Body of pancreas (tissue), 4 donors: ENCODE data around the gene CRIM1. TPM values are rescaled to one million over a fixed set of nuclear protein-coding genes. Genes with fewer than 3 reads are reported as not detected.

Source experiments
- ATAC-seq: fragments of 150-250 bp; one replicate; pipeline ENCODE4 v1.9.1; 2016
- DNase-seq, 4 donors: peaks; one replicate each; pipeline ENCODE4 v3.0.0-alpha.2; 2019
- H3K27ac ChIP-seq, 4 donors: fragments of 200-600 bp; sonication (generic); 1 replicate in 3 of 4; 2 replicates in 1 of 4; pipeline versions ENCODE4 v1.5.1 to v1.6.1; 2016 to 2019; ENCODE audit warnings: mild to moderate bottlenecking in 1 of 4, mixed read lengths in 1 of 4, moderate library complexity in 1 of 4
- H3K27me3 ChIP-seq, 2 donors: fragments of 200-600 bp; sonication (generic); one replicate each; pipeline ENCODE4 v1.6.0; 2016; ENCODE audit warnings: mild to moderate bottlenecking in 1 of 2
- H3K36me3 ChIP-seq, 2 donors: fragments of 200-600 bp; sonication (generic); replicated peaks in 1 of 2; 2 replicates each; pipeline ENCODE4 v1.5.1; 2016; ENCODE audit warnings: low read depth in 2 of 2; ENCODE audit not compliant: insufficient read depth in 1 of 2
- H3K4me1 ChIP-seq: fragments of 200-600 bp; sonication (generic); one replicate; pipeline ENCODE4 v1.6.0; 2016
- H3K4me3 ChIP-seq, 2 donors: fragments of 200-600 bp; sonication (generic); 1 replicate in 1 of 2; 2 replicates in 1 of 2; pipeline ENCODE4 v1.5.1; 2016 to 2019
- H3K9me3 ChIP-seq, 3 donors: fragments of 200-600 bp; sonication (generic); 1 replicate in 2 of 3; 2 replicates in 1 of 3; pipeline ENCODE4 v1.5.1; 2016
- POLR2A ChIP-seq, 3 donors: fragments of 450-650 bp; IDR thresholded peaks; one replicate each; pipeline ENCODE4 v1.6.1; 2016; ENCODE audit warnings: antibody characterized with exemption in 3 of 3, mild to moderate bottlenecking in 2 of 3
- WGBS, 2 donors: methylation state at CpG; one replicate each; pipeline ENCODE4 v1.1.5; 2017; 5-methylcytosine and 5-hydroxymethylcytosine counted together
- intact Hi-C: fragments of 100-400 bp; cut with DNase I; formaldehyde crosslinking; loops from one replicate; pipeline ENCODE4 v1.15.1; 2023
- total RNA-seq, 2 donors: library from RNA; depleted of rRNA; stranded (reverse); fragments of >200 nt; gene quantifications; one replicate each; pipeline ENCODE4 v1.1.0, GENCODE V29; 2016
- TF ChIP-seq, protein P1 (sequence below), 7 experiments: fragments of 450-650 bp in 4 of 7; fragments of 200-600 bp in 3 of 7; sonication (generic) in 3 of 7; IDR thresholded peaks; one replicate each; pipeline ENCODE4 v1.5.1; 2016 to 2019; ENCODE audit warnings: antibody characterized with exemption in 7 of 7

Gene CRIM1
- total RNA-seq, 2 donors from 2014 or later, result 41.5 to 64.6 TPM

- WGBS, 2 donors, result 92 to 95% methylated on average over 2 of the region's 2 CpGs
- no peak overlapping the region for H3K4me3 ChIP-seq
- no peaks in the 10 kb centered on the region for H3K9me3 ChIP-seq
- peaks cover 12% of the 10 kb centered on the region for H3K4me1 ChIP-seq
- DNase-seq, result no peak
- peaks cover 0 to 3% of the 10 kb centered on the region in 2 donors for H3K36me3 ChIP-seq
- no peaks in the 10 kb centered on the region for H3K27me3 ChIP-seq
- no peak for ATAC-seq
- H3K27ac ChIP-seq, result no peak overlapping the region
- TF ChIP-seq, protein P1, sequence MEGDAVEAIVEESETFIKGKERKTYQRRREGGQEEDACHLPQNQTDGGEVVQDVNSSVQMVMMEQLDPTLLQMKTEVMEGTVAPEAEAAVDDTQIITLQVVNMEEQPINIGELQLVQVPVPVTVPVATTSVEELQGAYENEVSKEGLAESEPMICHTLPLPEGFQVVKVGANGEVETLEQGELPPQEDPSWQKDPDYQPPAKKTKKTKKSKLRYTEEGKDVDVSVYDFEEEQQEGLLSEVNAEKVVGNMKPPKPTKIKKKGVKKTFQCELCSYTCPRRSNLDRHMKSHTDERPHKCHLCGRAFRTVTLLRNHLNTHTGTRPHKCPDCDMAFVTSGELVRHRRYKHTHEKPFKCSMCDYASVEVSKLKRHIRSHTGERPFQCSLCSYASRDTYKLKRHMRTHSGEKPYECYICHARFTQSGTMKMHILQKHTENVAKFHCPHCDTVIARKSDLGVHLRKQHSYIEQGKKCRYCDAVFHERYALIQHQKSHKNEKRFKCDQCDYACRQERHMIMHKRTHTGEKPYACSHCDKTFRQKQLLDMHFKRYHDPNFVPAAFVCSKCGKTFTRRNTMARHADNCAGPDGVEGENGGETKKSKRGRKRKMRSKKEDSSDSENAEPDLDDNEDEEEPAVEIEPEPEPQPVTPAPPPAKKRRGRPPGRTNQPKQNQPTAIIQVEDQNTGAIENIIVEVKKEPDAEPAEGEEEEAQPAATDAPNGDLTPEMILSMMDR (IDR thresholded peaks at IDR 0.05), result no peak
- no peak for TF ChIP-seq POLR2A (IDR thresholded peaks at IDR 0.05)
- intact Hi-C loops, result no loop called here
Measured at GRCh38 chr2:36574560-36574959, 219.0 kb downstream of the CRIM1 start.

GRCh38 chr2:36577884-36578283 is 222.3 kb downstream of the CRIM1 start:
- intact Hi-C loops, result no loop called here
- H3K27ac ChIP-seq, result no peak overlapping the region
- peaks cover 0 to 3% of the 10 kb centered on the region in 2 donors for H3K36me3 ChIP-seq
- peaks cover 12% of the 10 kb centered on the region for H3K4me1 ChIP-seq
- H3K27me3 ChIP-seq, result no peaks in the 10 kb centered on the region
- DNase-seq (no peak), ATAC-seq (no peak)
- WGBS, 2 donors, result 77 to 81% methylated on average over 2 of the region's 2 CpGs
- no peaks in the 10 kb centered on the region for H3K9me3 ChIP-seq
- H3K4me3 ChIP-seq, result no peak overlapping the region
- TF ChIP-seq, protein P1 (IDR thresholded peaks at IDR 0.05), result no peak
- no peak for TF ChIP-seq POLR2A (IDR thresholded peaks at IDR 0.05)

GRCh38 chr2:36578343-36579296 is 223.0 kb downstream of the CRIM1 start:
- H3K36me3 ChIP-seq, result peaks cover 0 to 3% of the 10 kb centered on the region in 2 donors
- peaks cover 12% of the 10 kb centered on the region for H3K4me1 ChIP-seq
- TF ChIP-seq, protein P1 (IDR thresholded peaks at IDR 0.05), result no peak
- no peak for TF ChIP-seq POLR2A (IDR thresholded peaks at IDR 0.05)
- peak; percentile 66 for ATAC-seq
- H3K4me3 ChIP-seq, result no peak overlapping the region
- H3K9me3 ChIP-seq, result no peaks in the 10 kb centered on the region
- 67% methylated on average over 10 of the region's 10 CpGs for WGBS, 2 donors
- DNase-seq, result peak in 3 of 4 donors; percentile 11 to 22 (median 13)
- H3K27ac ChIP-seq, result peak overlapping the region; percentile 6 to 69 (median 28)
- intact Hi-C loops, result no loop called here
- H3K27me3 ChIP-seq, result no peaks in the 10 kb centered on the region

GRCh38 chr2:36579297-36579664 is 223.7 kb downstream of the CRIM1 start:
- H3K27me3 ChIP-seq, result no peaks in the 10 kb centered on the region
- ATAC-seq (no peak), DNase-seq (no peak)
- intact Hi-C loops, result no loop called here
- no peaks in the 10 kb centered on the region for H3K9me3 ChIP-seq
- H3K36me3 ChIP-seq, result peaks cover 0 to 3% of the 10 kb centered on the region in 2 donors
- peaks cover 12% of the 10 kb centered on the region for H3K4me1 ChIP-seq
- H3K27ac ChIP-seq, result peak overlapping the region; percentile 6 to 69 (median 28)
- TF ChIP-seq, protein P1 (IDR thresholded peaks at IDR 0.05), result no peak
- no peak for TF ChIP-seq POLR2A (IDR thresholded peaks at IDR 0.05)
- no peak overlapping the region for H3K4me3 ChIP-seq
